Mucosa of rectum (tissue), 2 donors: ENCODE data around the gene PHLDB2.

Experiments
- H3K27ac ChIP-seq, 2 donors: one replicate each; pipeline ENCODE4 v1.7.0; 2013; ENCODE audit warnings: inconsistent platforms in 2 of 2, low read depth in 2 of 2, low read length in 2 of 2
- H3K27me3 ChIP-seq, 2 donors: one replicate each; pipeline ENCODE4 v1.7.0; 2013; ENCODE audit warnings: low read length in 2 of 2; ENCODE audit not compliant: control insufficient read depth in 2 of 2, insufficient read depth in 2 of 2
- H3K36me3 ChIP-seq, 2 donors: one replicate each; pipeline ENCODE4 v1.7.0; 2013; ENCODE audit warnings: low read length in 2 of 2; ENCODE audit not compliant: control insufficient read depth in 2 of 2, insufficient read depth in 2 of 2
- H3K4me1 ChIP-seq, 2 donors: one replicate each; pipeline ENCODE4 v1.7.0; 2013; ENCODE audit warnings: low read length in 2 of 2, mild to moderate bottlenecking in 1 of 2; ENCODE audit not compliant: control insufficient read depth in 2 of 2, insufficient read depth in 2 of 2
- H3K4me3 ChIP-seq, 2 donors: one replicate each; pipeline ENCODE4 v1.7.0; 2013; ENCODE audit warnings: low read length in 2 of 2
- H3K9ac ChIP-seq, 2 donors: one replicate each; pipeline ENCODE4 v1.7.0; 2013; ENCODE audit warnings: low read length in 2 of 2, low read depth in 1 of 2, mild to moderate bottlenecking in 1 of 2
- H3K9me3 ChIP-seq, 2 donors: one replicate each; pipeline ENCODE4 v1.7.0; 2013; ENCODE audit warnings: low read length in 2 of 2; ENCODE audit not compliant: control insufficient read depth in 2 of 2
- donor health status: healthy.
- donor health status: Normal muscosa, but diverticular disease.

PHLDB2 gene

GRCh38 chr3:111848283-111848682 lies 10.8 kb upstream of the PHLDB2 start:
- H3K4me3 ChIP-seq = no peak overlapping the region
- no peak overlapping the region for H3K9ac ChIP-seq
- no peaks in the 10 kb centered on the region for H3K27me3 ChIP-seq
- no peaks in the 10 kb centered on the region for H3K36me3 ChIP-seq
- no peaks in the 10 kb centered on the region for H3K4me1 ChIP-seq
- H3K27ac ChIP-seq = no peak overlapping the region
- H3K9me3 ChIP-seq = no peaks in the 10 kb centered on the region

GRCh38 chr3:111848778-111849177 lies 10.3 kb upstream of the PHLDB2 start:
- no peaks in the 10 kb centered on the region for H3K36me3 ChIP-seq
- no peak overlapping the region for H3K9ac ChIP-seq
- H3K27ac ChIP-seq = no peak overlapping the region
- H3K4me1 ChIP-seq = no peaks in the 10 kb centered on the region
- no peak overlapping the region for H3K4me3 ChIP-seq
- no peaks in the 10 kb centered on the region for H3K27me3 ChIP-seq
- no peaks in the 10 kb centered on the region for H3K9me3 ChIP-seq

GRCh38 chr3:111850537-111850936 lies 8.5 kb upstream of the PHLDB2 start:
- no peak overlapping the region for H3K4me3 ChIP-seq
- H3K36me3 ChIP-seq = no peaks in the 10 kb centered on the region
- H3K27ac ChIP-seq = no peak overlapping the region
- no peak overlapping the region for H3K9ac ChIP-seq
- no peaks in the 10 kb centered on the region for H3K9me3 ChIP-seq
- H3K27me3 ChIP-seq = no peaks in the 10 kb centered on the region
- H3K4me1 ChIP-seq = no peaks in the 10 kb centered on the region

GRCh38 chr3:111851511-111851954 lies 7.5 kb upstream of the PHLDB2 start:
- no peaks in the 10 kb centered on the region for H3K36me3 ChIP-seq
- H3K9me3 ChIP-seq = no peaks in the 10 kb centered on the region
- no peaks in the 10 kb centered on the region for H3K27me3 ChIP-seq
- no peak overlapping the region for H3K9ac ChIP-seq
- no peak overlapping the region for H3K4me3 ChIP-seq
- no peaks in the 10 kb centered on the region for H3K4me1 ChIP-seq
- no peak overlapping the region for H3K27ac ChIP-seq

- Histone ChIP-seq H3K4me3 (no peak overlapping the region), H3K27ac (no peak overlapping the region), H3K4me1 (no peaks in the 10 kb centered on the region), H3K36me3 (no peaks in the 10 kb centered on the region), H3K9ac (no peak overlapping the region), H3K9me3 (no peaks in the 10 kb centered on the region), H3K27me3 (no peaks in the 10 kb centered on the region)
These were observed 6.5 kb upstream of the PHLDB2 start for GRCh38 chr3:111852540-111852939.

- Histone ChIP-seq H3K27me3 (no peaks in the 10 kb centered on the region), H3K4me1 (no peaks in the 10 kb centered on the region), H3K9ac (no peak overlapping the region), H3K36me3 (no peaks in the 10 kb centered on the region), H3K9me3 (no peaks in the 10 kb centered on the region), H3K27ac (no peak overlapping the region), H3K4me3 (no peak overlapping the region)
These were observed 6.0 kb upstream of the PHLDB2 start for GRCh38 chr3:111853068-111853467.

GRCh38 chr3:111854990-111855389 lies 4.1 kb upstream of the PHLDB2 start:
- H3K9ac ChIP-seq = no peak overlapping the region
- H3K27ac ChIP-seq = no peak overlapping the region
- H3K36me3 ChIP-seq = no peaks in the 10 kb centered on the region
- H3K4me3 ChIP-seq = no peak overlapping the region
- no peaks in the 10 kb centered on the region for H3K9me3 ChIP-seq
- H3K4me1 ChIP-seq = peaks cover 3 to 4% of the 10 kb centered on the region in 2 donors
- H3K27me3 ChIP-seq = peaks cover 0 to 3% of the 10 kb centered on the region in 2 donors

GRCh38 chr3:111856501-111856900 lies 2.6 kb upstream of the PHLDB2 start:
- Histone ChIP-seq H3K4me1 (peaks cover 3 to 4% of the 10 kb centered on the region in 2 donors), H3K36me3 (no peaks in the 10 kb centered on the region), H3K27ac (no peak overlapping the region), H3K9ac (no peak overlapping the region), H3K9me3 (no peaks in the 10 kb centered on the region), H3K4me3 (no peak overlapping the region), H3K27me3 (peaks cover 0 to 3% of the 10 kb centered on the region in 2 donors)

GRCh38 chr3:111857474-111857873 lies 1.6 kb upstream of the PHLDB2 start:
- Histone ChIP-seq H3K4me1 (peaks cover 3 to 4% of the 10 kb centered on the region in 2 donors), H3K27me3 (peaks cover 0 to 3% of the 10 kb centered on the region in 2 donors), H3K9ac (no peak overlapping the region), H3K27ac (no peak overlapping the region), H3K4me3 (no peak overlapping the region), H3K9me3 (no peaks in the 10 kb centered on the region), H3K36me3 (no peaks in the 10 kb centered on the region)

- Histone ChIP-seq H3K9ac (no peak overlapping the region), H3K36me3 (no peaks in the 10 kb centered on the region), H3K9me3 (no peaks in the 10 kb centered on the region), H3K4me1 (peaks cover 3 to 4% of the 10 kb centered on the region in 2 donors), H3K27ac (peak overlapping the region in 1 of 2 donors; percentile 82), H3K4me3 (peak overlapping the region; percentile 80 to 83), H3K27me3 (peaks cover 0 to 3% of the 10 kb centered on the region in 2 donors)
These were observed 423 bp upstream of the PHLDB2 start for GRCh38 chr3:111858642-111859041.
